NCI-H524 (cell line): ENCODE data around the gene DPF1.
A peak's percentile ranks its signal among the peaks of the same experiment; 100 is the strongest.

ENCODE experiments used
- DNase-seq, 2 experiments: peaks; one replicate each; lab custom pipeline; 2025; lab: John Stamatoyannopoulos, UW

DPF1 gene

GRCh38 chr19:38221421-38221820 lies 2.6 kb downstream of the DPF1 start:
- no peak for DNase-seq

DNA sequence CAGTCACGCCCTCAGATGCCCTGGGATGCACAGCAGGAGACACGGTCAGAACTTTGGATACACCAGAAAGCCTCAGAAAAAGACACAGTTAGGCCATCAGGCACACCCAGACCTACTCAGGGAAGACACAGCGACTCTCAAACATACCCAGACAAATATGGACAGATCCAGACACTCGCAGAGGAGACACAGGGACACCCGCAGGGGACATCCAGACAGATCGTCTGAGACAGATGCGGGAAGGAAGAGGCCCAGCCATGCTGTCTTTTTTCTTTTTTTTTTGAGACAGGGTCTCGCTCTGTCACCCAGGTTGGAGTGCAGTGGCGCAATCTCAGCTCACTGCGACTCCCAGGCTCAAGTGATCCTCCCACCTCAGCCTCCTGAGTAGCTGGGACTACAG lies 4.8 kb downstream of the DPF1 start:
- DNase-seq: no peak

GRCh38 chr19:38218204-38218603 lies 5.8 kb downstream of the DPF1 start:
- DNase-seq: no peak

DNA sequence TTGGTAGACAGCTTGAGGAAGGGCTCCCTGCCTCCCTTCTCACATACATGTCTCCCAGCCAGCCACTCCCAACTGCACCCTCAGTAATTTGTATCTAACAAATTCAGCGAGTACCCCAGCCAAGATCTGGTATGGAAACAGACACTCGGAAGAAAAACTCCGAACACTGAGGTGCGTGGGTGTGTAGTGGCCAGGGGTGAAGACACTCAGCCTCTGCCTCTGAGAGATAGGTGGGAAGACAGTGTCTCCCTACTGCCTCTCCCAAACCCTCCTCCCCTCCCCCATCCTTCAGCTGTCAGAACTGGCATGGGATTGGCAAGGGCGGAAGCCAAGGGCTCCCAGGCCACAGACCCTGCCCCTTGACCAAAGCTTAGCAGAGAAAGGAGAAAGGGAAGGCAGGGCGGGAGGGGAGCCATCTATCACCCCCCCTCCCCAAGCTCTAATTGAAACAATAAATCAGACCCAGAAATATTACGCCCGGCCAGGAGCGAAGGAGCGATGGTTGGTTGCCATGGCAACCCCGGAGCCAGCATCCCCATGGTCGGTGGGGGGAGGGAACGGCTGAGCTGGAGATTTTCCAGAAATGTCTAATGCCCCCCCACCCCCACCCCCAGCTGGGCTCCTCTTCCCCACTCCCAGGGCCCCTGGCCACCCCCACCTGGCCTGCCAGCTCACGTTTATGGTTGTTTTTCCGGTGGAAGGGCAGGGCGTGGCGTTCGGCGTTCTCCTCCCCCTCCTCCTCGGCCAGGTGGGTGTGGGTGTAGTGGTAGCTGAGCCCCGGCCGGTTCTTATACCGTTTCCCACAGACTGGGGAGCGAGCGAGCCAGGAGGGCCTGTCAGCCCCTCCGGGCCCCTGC lies 7.0 kb downstream of the DPF1 start:
- DNase-seq: no peak

DNA sequence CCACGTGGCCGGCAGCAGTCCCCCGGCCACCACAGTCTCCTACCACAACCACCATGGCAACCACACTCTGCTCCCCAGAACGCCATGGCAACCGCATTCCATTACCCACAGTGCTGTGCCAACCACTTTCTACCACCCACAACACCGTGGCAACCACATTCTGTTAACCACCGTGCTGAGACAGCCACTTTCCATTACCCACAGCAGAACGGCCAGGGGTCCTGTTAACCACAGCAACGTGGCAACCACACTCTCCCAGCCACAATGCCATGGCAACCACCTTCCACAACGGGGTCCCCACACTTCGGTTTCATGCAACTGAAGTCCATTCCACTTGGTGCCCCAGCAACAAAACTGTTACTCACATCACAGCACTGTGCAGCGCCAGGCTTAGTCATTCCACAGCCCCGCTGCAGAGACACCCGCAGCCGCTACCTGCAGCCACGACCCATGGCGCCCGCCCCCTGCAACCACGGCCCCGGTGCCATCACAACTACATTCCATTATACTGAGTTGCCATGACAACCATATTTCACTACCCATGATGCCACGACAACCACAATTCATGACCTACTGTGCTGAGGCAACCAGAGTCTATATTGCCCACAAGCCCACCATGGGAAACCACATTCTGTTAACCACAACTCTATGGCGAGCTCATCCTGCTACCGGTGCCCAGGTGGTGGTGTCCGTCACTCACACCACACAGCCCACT lies 10.0 kb downstream of the DPF1 start:
- no peak for DNase-seq

DNA sequence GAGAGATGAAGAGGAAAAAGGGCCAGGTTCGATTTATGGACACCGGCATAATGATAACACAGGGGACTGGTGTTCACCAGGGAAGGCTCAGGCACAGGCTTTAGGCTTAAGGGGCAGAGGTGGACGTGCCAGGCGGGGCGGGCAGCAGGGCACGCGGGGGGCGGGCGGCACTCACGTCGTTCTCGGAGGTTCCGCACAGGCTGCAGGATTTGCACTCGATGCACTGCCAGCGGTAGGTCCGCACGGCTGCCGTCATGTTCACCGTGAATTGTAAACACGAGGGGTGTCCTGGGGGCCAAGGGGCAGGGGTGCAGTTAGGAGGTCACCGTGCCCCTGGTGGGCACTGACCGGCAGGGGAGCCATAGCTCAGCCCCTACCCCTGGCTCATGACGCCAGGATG lies 10.6 kb downstream of the DPF1 start:
- DNase-seq: no peak

DNA sequence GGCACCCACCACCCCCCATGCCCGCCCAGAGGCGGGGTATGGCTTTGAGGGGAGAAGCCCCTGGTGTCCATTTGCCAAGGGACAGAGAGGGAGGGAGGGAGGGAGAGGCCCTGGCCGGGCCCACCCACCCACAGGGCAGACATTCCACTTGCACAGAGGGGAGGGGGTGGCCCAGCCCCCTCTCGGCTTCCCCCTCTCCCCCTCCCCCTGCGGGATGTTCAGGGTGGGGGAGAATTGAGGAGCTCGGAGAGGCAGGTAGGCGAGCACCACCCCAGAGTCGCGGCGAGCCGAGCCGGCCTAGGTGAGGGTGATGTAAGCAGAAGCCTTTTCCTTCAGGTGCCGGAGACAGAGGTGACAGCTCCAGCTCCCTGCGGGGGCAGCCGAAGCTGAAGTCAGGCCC lies 12.3 kb downstream of the DPF1 start:
- no peak for DNase-seq

- DNase-seq: no peak
Observed at GRCh38 chr19:38211151-38211591, 12.9 kb downstream of the DPF1 start.

DNA sequence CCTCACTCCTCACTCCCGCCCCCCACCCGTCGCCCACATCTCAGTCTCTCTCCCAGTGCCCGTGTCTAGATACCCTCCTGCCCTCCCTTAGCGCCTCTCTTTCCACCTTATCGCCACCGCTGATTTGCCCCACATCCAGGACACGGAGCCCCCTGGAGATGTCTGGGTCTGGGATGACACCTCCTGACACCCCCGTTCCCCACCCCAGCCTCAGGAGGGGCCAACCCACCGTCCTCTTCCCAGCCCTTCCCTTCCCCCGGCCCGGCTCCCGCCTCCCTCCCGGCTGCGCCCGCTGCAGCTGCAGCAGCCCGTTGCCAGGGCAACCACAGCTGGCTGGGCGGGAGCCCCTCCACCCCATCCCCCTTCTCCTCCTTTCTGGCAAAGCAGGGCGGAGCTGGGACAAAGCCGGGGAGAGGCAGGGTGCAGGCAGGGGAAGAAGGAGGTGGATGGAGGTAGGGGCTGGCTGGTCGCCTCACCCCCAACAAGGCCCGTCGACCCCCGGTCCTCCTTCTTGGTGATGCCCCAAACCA lies 13.5 kb downstream of the DPF1 start:
- DNase-seq: peak; percentile 23 to 47

DNA sequence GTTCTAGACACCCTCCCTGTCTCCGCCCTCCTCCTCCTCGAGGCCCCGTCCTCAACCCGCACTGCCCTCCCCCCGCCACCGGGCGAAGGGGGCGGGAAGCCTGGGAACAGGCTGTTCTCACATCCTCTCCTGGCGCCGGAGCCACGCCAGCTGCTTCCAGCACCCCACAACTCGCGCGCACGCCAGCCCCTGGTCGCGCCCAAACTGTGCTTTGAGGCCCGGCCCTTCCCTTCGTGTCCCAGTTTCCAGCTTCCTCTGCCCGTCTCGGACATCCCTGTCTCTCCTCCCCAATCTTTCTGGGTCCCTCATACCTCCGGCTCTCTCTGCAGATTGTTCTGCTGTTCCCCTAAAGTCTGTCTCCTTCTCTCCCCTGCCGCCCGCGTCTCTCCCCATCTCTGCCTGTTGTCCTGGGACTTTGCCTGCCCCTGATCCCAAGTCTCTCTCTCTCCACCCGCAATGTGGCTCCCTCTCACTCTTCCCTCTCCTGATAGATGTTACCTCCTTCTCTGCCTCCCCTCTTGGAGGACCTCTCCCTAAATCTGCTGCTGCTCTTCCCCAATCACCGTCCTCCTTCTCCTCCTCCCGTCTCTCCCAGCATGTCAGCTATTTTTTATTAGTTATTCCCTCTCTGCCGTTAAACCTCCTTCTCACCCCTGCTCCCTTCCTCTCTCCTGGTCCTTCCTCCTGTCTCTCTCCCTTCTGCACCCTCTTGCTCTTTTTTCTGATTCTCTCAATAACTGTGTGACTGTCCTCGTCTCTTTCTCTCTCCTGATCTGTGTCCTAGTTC lies 14.2 kb downstream of the DPF1 start:
- peak; percentile 36 to 70 for DNase-seq

GRCh38 chr19:38209152-38209551 lies 14.9 kb downstream of the DPF1 start:
- DNase-seq: no peak

- no peak for DNase-seq
Observed at GRCh38 chr19:38208571-38208970, 15.5 kb downstream of the DPF1 start.

DNA sequence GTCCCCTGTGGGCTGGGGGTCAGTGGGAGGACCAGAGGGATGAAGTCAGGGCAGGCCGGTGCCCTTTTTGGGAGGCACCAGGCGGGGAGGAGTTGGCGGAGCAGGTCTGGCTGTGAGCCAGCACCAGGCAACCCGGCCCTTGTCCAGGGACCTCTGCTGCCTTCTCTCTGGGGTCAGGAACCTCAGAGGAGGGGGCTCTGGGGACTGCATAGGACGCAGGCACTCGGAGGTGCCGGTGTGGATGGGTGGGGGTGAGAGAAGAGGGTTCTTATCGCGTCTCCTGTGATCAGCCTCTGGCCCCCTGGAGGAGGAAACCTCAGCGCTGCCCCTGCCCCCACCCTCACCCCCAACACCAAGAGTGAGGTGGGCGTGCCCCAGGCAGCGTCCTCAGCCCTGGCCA lies 16.5 kb downstream of the DPF1 start:
- DNase-seq: no peak

DNA sequence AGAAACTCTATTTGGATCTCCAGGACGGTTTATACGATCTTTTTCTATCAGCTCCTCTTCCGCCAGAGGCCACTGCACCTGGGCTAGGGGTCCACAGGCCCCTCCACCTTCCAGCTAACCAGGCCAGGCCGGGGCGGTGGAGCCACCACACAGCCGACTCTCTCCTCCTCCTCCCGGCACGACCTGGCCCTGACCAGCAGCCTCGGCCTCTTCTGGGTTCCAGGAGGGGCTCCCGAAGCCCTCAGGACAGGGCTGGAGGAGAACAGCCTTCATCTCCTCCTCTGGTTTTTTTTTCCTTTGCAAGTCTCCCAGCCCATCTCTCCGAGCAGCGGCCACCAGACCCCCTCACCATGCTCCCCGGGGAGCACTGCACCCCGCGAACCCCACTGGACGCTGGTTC lies 17.1 kb downstream of the DPF1 start:
- DNase-seq: no peak

- no peak for DNase-seq
Observed at GRCh38 chr19:38206006-38206745, 17.8 kb downstream of the DPF1 start.

DNA sequence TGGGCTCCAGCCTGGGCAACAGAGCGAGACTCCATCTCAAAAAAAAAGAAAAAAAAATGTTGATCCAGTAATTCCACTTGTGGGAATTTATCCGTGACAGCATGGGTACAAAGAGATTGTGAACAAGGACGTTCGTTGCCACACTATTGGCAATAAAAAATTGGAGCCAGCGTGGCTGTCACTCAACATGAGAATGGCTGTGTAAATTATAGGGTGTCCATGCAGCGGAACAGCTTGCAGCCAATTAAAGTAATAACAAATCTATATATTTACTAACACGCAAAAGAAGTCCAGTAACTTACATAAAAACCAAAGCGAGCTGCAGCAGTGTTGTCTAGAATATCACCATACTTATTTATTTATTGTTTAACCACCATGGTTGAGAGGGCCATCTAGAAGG lies 19.3 kb downstream of the DPF1 start:
- DNase-seq: no peak

DNA sequence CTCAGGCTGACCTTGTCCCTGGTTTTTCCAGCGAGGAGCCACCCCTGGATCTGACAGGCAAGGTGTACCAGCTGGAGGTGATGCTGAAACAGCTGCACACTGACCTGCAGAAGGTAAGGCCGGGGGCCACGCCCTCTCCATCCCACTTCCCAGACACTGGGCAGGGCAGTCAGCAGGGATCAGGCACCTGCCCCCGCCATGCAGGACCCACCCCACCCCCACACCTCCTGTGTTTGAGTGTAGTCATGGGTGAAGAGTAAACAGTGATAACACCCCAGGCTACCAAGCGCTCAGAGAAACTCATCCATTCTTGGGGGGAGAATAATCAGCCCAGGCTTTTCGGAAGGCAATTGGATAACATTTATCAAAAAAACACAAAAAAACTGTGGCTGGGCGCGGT lies 19.9 kb downstream of the DPF1 start:
- DNase-seq: no peak

DNA sequence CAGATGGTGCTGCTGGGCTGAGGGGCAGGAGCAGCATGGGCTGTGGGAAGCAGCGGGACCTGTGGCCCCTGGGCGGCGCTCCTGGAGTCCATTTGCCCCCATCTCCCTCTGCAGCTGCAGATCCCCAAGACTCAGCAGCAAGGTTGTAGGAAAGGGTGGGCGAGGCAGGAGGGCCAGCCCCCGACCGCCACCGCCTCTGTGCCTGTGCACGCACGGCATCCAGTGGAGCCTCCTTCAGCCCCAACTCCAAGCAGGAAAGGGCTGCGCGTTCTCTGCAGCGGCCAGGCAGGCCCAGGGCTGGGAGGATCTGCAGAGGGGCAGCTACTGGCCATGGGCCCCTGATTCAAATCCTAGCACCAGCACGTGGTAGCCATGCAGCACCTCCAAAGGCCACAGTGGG lies 20.8 kb downstream of the DPF1 start:
- no peak for DNase-seq

GRCh38 chr19:38202504-38202903 lies 21.5 kb downstream of the DPF1 start:
- DNase-seq: no peak

DNA sequence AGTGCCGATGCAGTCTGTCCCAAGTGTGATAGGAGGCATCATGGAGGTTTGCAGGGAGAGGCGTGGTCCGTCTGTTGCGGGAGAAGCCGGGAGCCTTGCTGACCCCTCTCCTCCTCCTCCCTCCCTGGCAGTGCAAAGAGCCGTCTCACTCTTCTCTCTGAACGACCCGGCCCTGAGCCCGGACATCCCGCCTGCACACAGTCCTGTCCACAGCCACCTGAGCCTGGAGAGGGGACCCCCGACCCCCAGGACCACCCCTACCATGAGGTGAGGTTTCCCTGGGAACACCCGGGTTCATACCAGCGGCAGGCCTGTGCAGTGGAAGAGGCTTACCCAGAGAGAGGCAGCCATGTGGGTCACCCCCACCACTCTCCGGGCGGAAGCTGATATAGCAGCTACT lies 22.3 kb downstream of the DPF1 start:
- no peak for DNase-seq

DNA sequence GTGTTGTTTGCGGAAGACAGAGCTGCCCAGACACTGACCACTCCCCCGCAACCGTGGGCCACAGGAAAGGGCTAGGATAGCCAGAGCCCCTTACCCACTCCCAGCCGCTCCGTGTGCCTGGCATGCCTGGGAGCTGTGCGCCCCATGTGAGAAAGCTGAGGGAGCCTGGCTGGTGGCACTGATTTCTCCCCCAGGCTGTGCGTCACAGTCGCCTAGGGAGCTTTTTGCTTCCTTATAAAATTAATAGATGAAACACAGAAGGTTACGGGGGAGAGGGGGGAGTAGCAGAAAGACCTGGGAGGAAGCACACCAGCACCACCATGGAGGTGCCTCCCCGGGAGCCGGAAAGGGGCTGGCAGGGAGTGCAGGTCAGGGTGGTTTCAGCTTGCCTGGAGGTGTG lies 24.7 kb downstream of the DPF1 start:
- DNase-seq: no peak
